Thymus (tissue), 11 donors: ENCODE data around the gene HPCAL1. TPM values are rescaled to one million over a fixed set of nuclear protein-coding genes. Genes with fewer than 3 reads are reported as not detected.

Experiments used
- DNase-seq, 9 donors: peaks; one replicate each; pipeline ENCODE4 v3.0.0-alpha.2; 2013; ENCODE audit warnings: low spot score in 9 of 9, low read depth in 6 of 9, missing footprints in 1 of 9
- H3K27ac ChIP-seq, 2 donors: one replicate each; pipeline ENCODE4 v1.5.1; 2013; ENCODE audit warnings: control low read depth in 1 of 2, low read depth in 1 of 2, low read length in 1 of 2, mild to moderate bottlenecking in 1 of 2, moderate library complexity in 1 of 2
- H3K27me3 ChIP-seq, 2 donors: one replicate each; pipeline ENCODE4 v1.5.1; 2013; ENCODE audit warnings: low read length in 1 of 2; ENCODE audit not compliant: control insufficient read depth in 2 of 2, insufficient read depth in 1 of 2
- H3K36me3 ChIP-seq, 2 donors: one replicate each; pipeline ENCODE4 v1.5.1; 2013; ENCODE audit warnings: low read length in 1 of 2, mild to moderate bottlenecking in 1 of 2, moderate library complexity in 1 of 2; ENCODE audit not compliant: control insufficient read depth in 2 of 2, insufficient read depth in 2 of 2
- H3K4me1 ChIP-seq, 2 donors: one replicate each; pipeline ENCODE4 v1.5.1; 2013; ENCODE audit warnings: low read length in 2 of 2; ENCODE audit not compliant: control insufficient read depth in 2 of 2, insufficient read depth in 2 of 2
- H3K4me3 ChIP-seq, 2 donors: one replicate each; pipeline ENCODE4 v1.5.1; 2013; ENCODE audit warnings: low read length in 2 of 2, control low read depth in 1 of 2, mild to moderate bottlenecking in 1 of 2
- H3K9me3 ChIP-seq, 2 donors: one replicate each; pipeline ENCODE4 v1.5.1; 2013; ENCODE audit warnings: low read length in 1 of 2, mild to moderate bottlenecking in 1 of 2; ENCODE audit not compliant: control insufficient read depth in 2 of 2, insufficient read depth in 1 of 2
- WGBS: extraction: QIAGEN DNeasy Blood & Tissue Kit; methylation state at CpG from one replicate; pipeline ENCODE4 v1.1.7; 2013; 5-methylcytosine and 5-hydroxymethylcytosine counted together
- polyA plus RNA-seq: library from polyadenylated mRNA; stranded (reverse); fragments of 200-250 nt; gene quantifications from one replicate; pipeline ENCODE4 v1.2.3, GENCODE V29; 2013
- total RNA-seq: library from RNA; stranded (reverse); fragments of 120-200 nt; gene quantifications from one replicate; pipeline ENCODE4 v1.2.4, GENCODE V29; 2013
- donor health status: healthy.

The HPCAL1 gene
- total and polyA plus RNA-seq, 2 donors = 12.6 to 47.9 TPM

- 98% methylated on average over 15 of the region's 15 CpGs for WGBS
- no peaks in the 10 kb centered on the region for H3K36me3 ChIP-seq
- no peak overlapping the region for H3K27ac ChIP-seq
- no peaks in the 10 kb centered on the region for H3K27me3 ChIP-seq
- no peaks in the 10 kb centered on the region for H3K9me3 ChIP-seq
- no peak overlapping the region for H3K4me3 ChIP-seq
- no peaks in the 10 kb centered on the region for H3K4me1 ChIP-seq
- DNase-seq = no peak
Measured at GRCh38 chr2:10366601-10367270, 64.0 kb downstream of the HPCAL1 start.

- Histone ChIP-seq H3K4me1 (no peaks in the 10 kb centered on the region), H3K27ac (no peak overlapping the region), H3K9me3 (no peaks in the 10 kb centered on the region), H3K27me3 (no peaks in the 10 kb centered on the region), H3K4me3 (no peak overlapping the region), H3K36me3 (no peaks in the 10 kb centered on the region)
- no peak for DNase-seq
- 99% methylated on average over 16 of the region's 16 CpGs for WGBS
Measured at GRCh38 chr2:10367472-10368439, 65.1 kb downstream of the HPCAL1 start.

GRCh38 chr2:10368491-10369231, 66.0 kb downstream of the HPCAL1 start:
- WGBS = 97% methylated on average over 24 of the region's 24 CpGs
- Histone ChIP-seq H3K4me1 (no peaks in the 10 kb centered on the region), H3K9me3 (no peaks in the 10 kb centered on the region), H3K36me3 (no peaks in the 10 kb centered on the region), H3K27ac (no peak overlapping the region), H3K4me3 (no peak overlapping the region), H3K27me3 (no peaks in the 10 kb centered on the region)
- DNase-seq = no peak

- Histone ChIP-seq H3K4me3 (no peak overlapping the region), H3K4me1 (no peaks in the 10 kb centered on the region), H3K27me3 (no peaks in the 10 kb centered on the region), H3K36me3 (no peaks in the 10 kb centered on the region), H3K9me3 (no peaks in the 10 kb centered on the region), H3K27ac (no peak overlapping the region)
- DNase-seq = no peak
- 91% methylated on average over 14 of the region's 14 CpGs for WGBS
Measured at GRCh38 chr2:10369269-10370255, 66.9 kb downstream of the HPCAL1 start.

- no peaks in the 10 kb centered on the region for H3K27me3 ChIP-seq
- H3K36me3 ChIP-seq = no peaks in the 10 kb centered on the region
- H3K27ac ChIP-seq = no peak overlapping the region
- no peak overlapping the region for H3K4me3 ChIP-seq
- no peaks in the 10 kb centered on the region for H3K9me3 ChIP-seq
- 100% methylated on average over 1 of the region's 1 CpG for WGBS
- H3K4me1 ChIP-seq = peaks cover 0 to 7% of the 10 kb centered on the region in 2 donors
- no peak for DNase-seq
Measured at GRCh38 chr2:10370390-10370789, 67.7 kb downstream of the HPCAL1 start.

GRCh38 chr2:10370895-10371294, 68.2 kb downstream of the HPCAL1 start:
- no peak overlapping the region for H3K27ac ChIP-seq
- WGBS = 97% methylated on average over 6 of the region's 6 CpGs
- H3K36me3 ChIP-seq = no peaks in the 10 kb centered on the region
- no peaks in the 10 kb centered on the region for H3K27me3 ChIP-seq
- no peak overlapping the region for H3K4me3 ChIP-seq
- H3K4me1 ChIP-seq = peaks cover 3 to 13% of the 10 kb centered on the region in 2 donors
- DNase-seq = no peak
- no peaks in the 10 kb centered on the region for H3K9me3 ChIP-seq

GRCh38 chr2:10371441-10372196, 68.9 kb downstream of the HPCAL1 start:
- Histone ChIP-seq H3K4me3 (no peak overlapping the region), H3K4me1 (peaks cover 4 to 17% of the 10 kb centered on the region in 2 donors), H3K27ac (no peak overlapping the region), H3K36me3 (no peaks in the 10 kb centered on the region), H3K27me3 (no peaks in the 10 kb centered on the region), H3K9me3 (no peaks in the 10 kb centered on the region)
- no peak for DNase-seq
- 98% methylated on average over 15 of the region's 15 CpGs for WGBS
